MCF 10A (cell line): ENCODE measurements around the gene SLC5A9. TPM values are rescaled to one million over a fixed set of nuclear protein-coding genes. Genes with fewer than 3 reads are reported as not detected.

ENCODE experiments used
- BruUV-seq: library from RNA; stranded (reverse); fragments of 400-500 nt; replicated peaks from 2 replicates; lab custom pipeline; 2021; lab: Mats Ljungman, UMichigan
- CTCF ChIA-PET: fragments of 300-600 bp; sonication (Branson Sonifier 250); formaldehyde crosslinking; extraction: SDS; loops from one replicate; lab custom pipeline; 2021; ENCODE audit warnings: antibody characterized with exemption, inconsistent platforms; lab: Yijun Ruan, JAX
- POLR2A ChIA-PET: fragments of 300-600, 350-650 bp; sonication (Branson Sonifier 250); formaldehyde crosslinking; extraction: SDS; loops from one replicate; lab custom pipeline; 2020; ENCODE audit warnings: antibody characterized with exemption, inconsistent platforms; lab: Yijun Ruan, JAX
- DNase-seq: peaks from one replicate; pipeline ENCODE4 v3.0.0-alpha.2; 2018; ENCODE audit not compliant: unreplicated experiment
- H3K27ac Mint-ChIP-seq: one replicate; pipeline ENCODE4 v1.8.0; 2022; ENCODE audit warnings: mild to moderate bottlenecking, low read depth, mixed read lengths; ENCODE audit not compliant: unreplicated experiment
- H3K27me3 Mint-ChIP-seq: one replicate; pipeline ENCODE4 v1.8.0; 2022; ENCODE audit warnings: mixed read lengths; ENCODE audit not compliant: insufficient read depth, unreplicated experiment
- H3K36me3 Mint-ChIP-seq: one replicate; pipeline ENCODE4 v1.8.0; 2022; ENCODE audit warnings: mild to moderate bottlenecking, moderate library complexity, mixed read lengths; ENCODE audit not compliant: insufficient read depth, unreplicated experiment
- H3K4me1 Mint-ChIP-seq: one replicate; pipeline ENCODE4 v1.8.0; 2022; ENCODE audit warnings: mixed read lengths; ENCODE audit not compliant: insufficient read depth, unreplicated experiment
- H3K4me3 Mint-ChIP-seq: one replicate; pipeline ENCODE4 v1.8.0; 2022; ENCODE audit warnings: mild to moderate bottlenecking, moderate library complexity, mixed read lengths; ENCODE audit not compliant: unreplicated experiment
- H3K9me3 Mint-ChIP-seq: one replicate; pipeline ENCODE4 v1.8.0; 2022; ENCODE audit warnings: mixed read lengths; ENCODE audit not compliant: unreplicated experiment
- intact Hi-C: fragments of 100-400 bp; cut with micrococcal nuclease; formaldehyde crosslinking; loops from 2 replicates; pipeline ENCODE4 v1.14.1; 2022
- total RNA-seq: library from RNA; stranded (reverse); gene quantifications from 2 replicates; pipeline ENCODE4 v1.2.3, GENCODE V29; 2022
- TF ChIP-seq, protein P1 (sequence below): fragments of 200-600 bp; IDR thresholded peaks from one replicate; pipeline ENCODE4 v1.8.0; 2022; ENCODE audit warnings: antibody characterized with exemption, mild to moderate bottlenecking; ENCODE audit not compliant: unreplicated experiment

The SLC5A9 gene
- total RNA-seq, 1 experiment from 2014 or later, result not detected

DNA sequence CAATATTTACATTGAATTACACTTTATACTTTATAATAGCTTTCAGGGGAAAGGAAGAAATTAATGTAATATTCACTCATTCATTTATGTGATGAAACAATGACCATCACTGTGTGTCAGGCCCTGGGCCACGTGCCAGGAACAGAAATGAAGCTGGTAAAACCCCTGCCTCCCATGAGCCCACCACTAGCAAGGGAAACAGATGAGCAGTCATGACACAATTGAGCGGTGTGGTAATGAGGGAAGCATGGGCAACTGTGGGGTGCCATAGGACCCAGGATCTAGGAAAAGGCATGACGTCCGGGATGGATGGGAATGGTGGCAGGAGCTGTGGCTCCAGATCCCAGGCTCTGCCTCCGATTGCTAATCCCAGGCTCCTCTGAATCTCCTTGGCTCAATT, 17.0 kb upstream of the SLC5A9 start:
- H3K9me3 Mint-ChIP-seq, result no peaks in the 10 kb centered on the region
- no peaks in the 10 kb centered on the region for H3K27me3 Mint-ChIP-seq
- no peak overlapping the region for H3K4me3 Mint-ChIP-seq
- intact Hi-C loops, result no loop called here
- peaks cover 30% of the 10 kb centered on the region for H3K4me1 Mint-ChIP-seq
- H3K36me3 Mint-ChIP-seq, result no peaks in the 10 kb centered on the region
- H3K27ac Mint-ChIP-seq, result no peak overlapping the region
- DNase-seq, result no peak
- BruUV-seq, result no TSS peak
- TF ChIP-seq, protein P1, sequence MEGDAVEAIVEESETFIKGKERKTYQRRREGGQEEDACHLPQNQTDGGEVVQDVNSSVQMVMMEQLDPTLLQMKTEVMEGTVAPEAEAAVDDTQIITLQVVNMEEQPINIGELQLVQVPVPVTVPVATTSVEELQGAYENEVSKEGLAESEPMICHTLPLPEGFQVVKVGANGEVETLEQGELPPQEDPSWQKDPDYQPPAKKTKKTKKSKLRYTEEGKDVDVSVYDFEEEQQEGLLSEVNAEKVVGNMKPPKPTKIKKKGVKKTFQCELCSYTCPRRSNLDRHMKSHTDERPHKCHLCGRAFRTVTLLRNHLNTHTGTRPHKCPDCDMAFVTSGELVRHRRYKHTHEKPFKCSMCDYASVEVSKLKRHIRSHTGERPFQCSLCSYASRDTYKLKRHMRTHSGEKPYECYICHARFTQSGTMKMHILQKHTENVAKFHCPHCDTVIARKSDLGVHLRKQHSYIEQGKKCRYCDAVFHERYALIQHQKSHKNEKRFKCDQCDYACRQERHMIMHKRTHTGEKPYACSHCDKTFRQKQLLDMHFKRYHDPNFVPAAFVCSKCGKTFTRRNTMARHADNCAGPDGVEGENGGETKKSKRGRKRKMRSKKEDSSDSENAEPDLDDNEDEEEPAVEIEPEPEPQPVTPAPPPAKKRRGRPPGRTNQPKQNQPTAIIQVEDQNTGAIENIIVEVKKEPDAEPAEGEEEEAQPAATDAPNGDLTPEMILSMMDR, result no peak
- POLR2A ChIA-PET, result interaction anchor here (1.6 kb wide), 1 partner anchor 96 kb away, joined by 7 read pairs; no protein-coding TSS in a partner anchor
- CTCF ChIA-PET, result interaction anchor here (0.6 to 10.0 kb wide), 14 partner anchors 10 to 480 kb away, joined by 3 to 198 read pairs (median 4); no protein-coding TSS in a partner anchor

DNA sequence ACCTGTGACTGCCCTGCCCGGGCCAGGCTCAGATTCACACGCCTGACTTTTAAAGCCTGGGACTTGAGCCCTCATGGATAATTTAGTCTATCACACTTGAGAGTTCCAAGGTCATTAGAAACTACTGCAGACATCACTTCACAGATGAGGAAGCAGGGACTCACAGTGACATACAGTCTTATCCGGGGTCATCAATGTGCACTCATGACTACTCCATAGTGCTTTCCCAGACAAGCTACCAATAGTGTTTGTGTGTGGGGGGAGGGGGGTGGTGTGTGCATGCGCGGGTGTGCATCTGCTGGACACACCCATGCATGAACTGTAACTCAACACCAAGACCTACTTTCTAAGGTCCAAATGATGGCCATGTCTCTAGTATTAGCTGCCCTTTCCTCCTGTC, 16.1 kb upstream of the SLC5A9 start:
- BruUV-seq, result no TSS peak
- H3K27me3 Mint-ChIP-seq, result no peaks in the 10 kb centered on the region

DNA sequence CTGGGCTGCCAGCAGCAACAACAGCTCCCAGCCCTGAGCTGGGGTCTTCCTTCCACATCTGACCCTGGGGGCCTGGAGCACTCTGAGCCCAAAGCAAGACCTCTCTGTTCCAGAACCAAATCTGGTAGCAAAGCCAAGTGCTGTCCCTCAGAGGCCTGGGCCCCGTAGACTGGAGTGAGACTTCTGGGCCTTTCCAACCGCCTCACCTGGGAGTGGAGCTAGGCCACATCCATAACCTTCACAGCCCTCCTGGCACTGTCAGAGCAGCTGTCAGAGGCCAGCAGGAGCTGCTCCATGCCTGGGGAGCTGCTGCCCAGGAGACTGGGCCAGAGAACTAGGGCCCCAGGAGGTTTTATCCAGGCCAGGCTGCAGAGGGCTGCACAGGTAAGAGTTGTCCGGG, 15.4 kb upstream of the SLC5A9 start:
- Mint-ChIP-seq H3K9me3 (no peaks in the 10 kb centered on the region), H3K27me3 (no peaks in the 10 kb centered on the region)
- CTCF ChIA-PET, result interaction anchor here (8.0 to 10.0 kb wide), 2 partner anchors 30 to 96 kb away, joined by 60 to 198 read pairs; no protein-coding TSS in a partner anchor

More for the DNA sequence above, 16.1 kb upstream of the SLC5A9 start:
- Mint-ChIP-seq H3K4me3 (no peak overlapping the region), H3K4me1 (peaks cover 30% of the 10 kb centered on the region), H3K9me3 (no peaks in the 10 kb centered on the region), H3K27ac (no peak overlapping the region), H3K36me3 (no peaks in the 10 kb centered on the region)
- intact Hi-C loops, result no loop called here
- CTCF ChIA-PET, result interaction anchor here (1.3 to 10.0 kb wide), 7 partner anchors 9 to 146 kb away, joined by 3 to 198 read pairs (median 4); no protein-coding TSS in a partner anchor
- DNase-seq, result no peak
- POLR2A ChIA-PET, result interaction anchor here (1.6 kb wide), 1 partner anchor 97 kb away, joined by 7 read pairs; no protein-coding TSS in a partner anchor
- TF ChIP-seq, protein P1, result no peak

DNA sequence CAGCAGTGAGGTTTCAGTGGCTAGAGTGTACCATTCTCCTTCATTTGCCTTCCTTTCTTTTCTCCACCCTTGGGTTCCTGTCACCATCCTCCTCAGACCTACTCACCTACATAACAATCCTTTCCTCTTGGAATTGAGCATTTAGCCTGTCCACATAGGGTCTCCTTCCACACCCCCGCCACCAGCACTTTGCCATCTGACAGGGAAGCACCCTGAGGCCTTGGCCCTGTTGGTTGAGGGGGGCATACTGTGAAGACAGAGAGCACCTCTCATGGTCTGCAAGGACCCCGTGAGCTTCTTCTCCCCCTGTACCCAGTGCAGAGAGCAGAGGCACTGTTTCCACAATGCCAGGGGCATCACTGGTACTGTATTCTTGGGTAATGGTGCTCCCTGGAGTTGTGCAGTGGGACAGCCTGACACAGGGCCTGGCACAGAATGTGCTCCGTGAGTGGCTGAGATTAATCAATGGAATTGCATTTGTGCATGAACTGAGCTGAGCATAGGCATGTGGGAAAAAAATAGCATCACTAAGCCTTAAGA, 14.9 kb upstream of the SLC5A9 start:
- CTCF ChIA-PET, result interaction anchor here (8.0 to 10.0 kb wide), 2 partner anchors 30 to 97 kb away, joined by 60 to 198 read pairs; no protein-coding TSS in a partner anchor
- intact Hi-C loops, result no loop called here
- TF ChIP-seq, protein P1, result no peak
- H3K4me3 Mint-ChIP-seq, result no peak overlapping the region
- no peaks in the 10 kb centered on the region for H3K27me3 Mint-ChIP-seq
- no peak overlapping the region for H3K27ac Mint-ChIP-seq
- H3K36me3 Mint-ChIP-seq, result no peaks in the 10 kb centered on the region
- DNase-seq, result no peak
- no peaks in the 10 kb centered on the region for H3K9me3 Mint-ChIP-seq
- BruUV-seq, result no TSS peak
- POLR2A ChIA-PET, result interaction anchor here (0.6 kb wide), 1 partner anchor 106 kb away, joined by 5 read pairs; no protein-coding TSS in a partner anchor
- H3K4me1 Mint-ChIP-seq, result peaks cover 18% of the 10 kb centered on the region

More for the DNA sequence above, 15.4 kb upstream of the SLC5A9 start:
- no TSS peak for BruUV-seq
- peaks cover 22% of the 10 kb centered on the region for H3K4me1 Mint-ChIP-seq
- H3K27ac Mint-ChIP-seq, result no peak overlapping the region
- intact Hi-C loops, result no loop called here
- no peaks in the 10 kb centered on the region for H3K36me3 Mint-ChIP-seq
- H3K4me3 Mint-ChIP-seq, result no peak overlapping the region
- POLR2A ChIA-PET, result interaction anchor here (0.6 kb wide), 1 partner anchor 105 kb away, joined by 5 read pairs; no protein-coding TSS in a partner anchor
- no peak for DNase-seq
- TF ChIP-seq, protein P1, result no peak
